Glomerular endothelial cell (primary cell): ENCODE data around the gene FOXA1. TPM values are rescaled to one million over a fixed set of nuclear protein-coding genes. Genes with fewer than 3 reads are reported as not detected.
"Not testable (repeated sequence)": the region's sequence is repeated elsewhere in the genome, so short reads cannot be mapped to it uniquely, and the experiment has no call there.

Experiments used
- DNase-seq: peaks from one replicate; pipeline ENCODE4 v3.0.0-alpha.2; 2011; ENCODE audit warnings: low read depth, low spot score; ENCODE audit errors: extremely low read depth
- total RNA-seq: library from RNA; depleted of rRNA; stranded (reverse); fragments of >200 nt; gene quantifications from 2 replicates; pipeline ENCODE4 v1.2.3, GENCODE V29; 2015

The FOXA1 gene
- total RNA-seq, 1 donor from 2014 or later: 3.3 TPM

DNA sequence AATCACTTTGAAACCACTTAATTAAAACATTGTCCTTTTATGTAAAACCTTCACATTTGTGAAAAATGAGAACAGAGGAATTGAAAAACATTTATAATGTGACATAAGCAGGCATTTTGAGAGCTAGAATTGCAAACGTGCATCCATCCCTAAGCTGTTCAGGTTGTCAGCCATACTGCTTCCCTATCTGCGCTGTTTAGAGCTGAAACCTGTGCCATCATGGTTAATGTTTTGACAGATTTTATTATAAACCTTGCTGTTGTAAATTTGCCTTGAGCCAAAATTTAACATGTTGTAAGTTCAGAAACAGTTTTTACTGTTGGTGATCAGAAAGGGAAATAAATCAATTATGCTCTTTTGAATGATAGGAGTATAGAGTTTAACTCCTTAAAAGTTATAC is 31.9 kb downstream of the FOXA1 start:
- DNase-seq: no peak

DNA sequence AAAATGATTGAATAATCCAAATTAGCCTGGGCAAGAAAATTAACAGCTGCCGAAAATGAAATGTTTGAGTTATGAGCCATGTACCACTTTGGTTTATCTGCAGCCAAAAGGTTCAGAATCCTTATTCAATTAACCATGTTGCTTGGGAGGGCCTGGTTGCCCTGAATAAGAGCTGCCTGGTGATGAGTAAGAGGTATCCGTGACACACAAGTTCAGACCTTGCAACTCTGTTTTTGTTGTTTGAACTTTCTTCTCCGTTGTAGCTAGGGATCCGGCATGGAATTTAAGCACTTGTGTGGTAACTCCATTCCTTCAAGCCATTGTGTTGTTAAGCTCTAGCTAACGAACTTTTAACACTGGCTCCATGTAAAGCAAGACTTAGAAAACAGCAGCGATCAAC is 35.7 kb downstream of the FOXA1 start:
- no peak for DNase-seq

DNA sequence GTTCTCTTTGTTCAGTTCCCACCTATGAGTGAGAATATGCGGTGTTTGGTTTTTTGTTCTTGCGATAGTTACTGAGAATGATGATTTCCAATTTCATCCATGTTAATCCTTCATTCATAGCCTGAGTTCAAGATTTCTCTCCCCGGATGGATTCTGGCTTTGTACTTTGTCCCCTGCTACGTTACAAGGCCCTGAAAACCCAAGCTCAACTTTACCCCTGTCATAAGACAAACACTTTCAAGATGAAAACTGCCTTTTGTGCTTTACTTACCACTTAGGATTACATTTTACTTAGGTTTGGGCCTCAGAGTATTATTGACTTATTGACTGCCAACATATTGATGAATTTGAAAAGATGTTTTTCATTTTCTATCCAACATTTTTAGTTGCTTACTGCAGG is 36.3 kb downstream of the FOXA1 start:
- DNase-seq: no peak

DNA sequence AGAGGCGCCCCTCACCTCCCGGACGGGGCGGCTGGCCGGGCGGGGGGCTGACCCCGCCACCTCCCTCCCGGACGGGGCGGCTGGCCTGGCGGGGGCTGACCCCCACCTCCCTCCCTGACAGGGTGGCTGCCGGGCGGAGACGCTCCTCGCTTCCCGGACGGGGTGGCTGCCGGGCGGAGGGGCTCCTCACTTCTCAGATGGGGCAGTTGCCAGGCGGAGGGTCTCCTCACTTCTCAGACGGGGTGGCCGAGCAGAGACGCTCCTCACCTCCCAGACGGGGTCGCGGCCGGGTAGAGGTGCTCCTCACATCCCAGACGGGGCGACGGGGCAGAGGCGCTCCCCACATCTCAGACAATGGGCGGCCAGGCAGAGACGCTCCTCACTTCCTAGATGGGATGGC is 39.5 kb downstream of the FOXA1 start:
- DNase-seq: not testable (repeated sequence)

DNA sequence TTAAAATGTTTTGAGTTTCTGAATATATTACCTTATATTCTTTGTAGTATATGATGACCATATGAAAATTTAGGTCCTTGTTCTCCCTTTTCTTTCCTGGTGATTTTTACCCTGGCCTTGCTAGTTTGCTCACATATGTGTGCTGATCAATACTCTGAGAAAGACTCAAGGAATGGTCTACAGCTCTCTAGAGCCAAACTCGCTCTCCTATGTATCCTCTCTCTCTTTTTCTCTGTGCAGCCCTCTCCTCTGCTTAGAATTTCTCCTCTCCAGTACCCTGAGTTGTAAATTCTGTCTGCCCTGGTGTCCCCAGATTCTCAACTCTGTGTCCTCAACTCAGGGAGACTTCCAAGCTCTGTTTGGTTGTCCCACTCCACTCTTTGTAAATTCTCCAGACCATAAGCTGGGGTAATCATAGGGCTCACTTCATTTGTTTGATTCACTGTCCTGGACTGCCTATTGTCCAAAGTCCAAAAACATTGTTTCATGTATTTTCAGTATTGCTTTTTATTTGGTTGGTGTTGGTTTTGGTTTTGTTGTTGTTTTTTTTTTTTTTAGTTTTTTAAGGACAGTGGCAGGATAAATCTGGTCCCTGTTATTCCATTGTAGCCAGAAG is 41.0 kb downstream of the FOXA1 start:
- no peak for DNase-seq

DNA sequence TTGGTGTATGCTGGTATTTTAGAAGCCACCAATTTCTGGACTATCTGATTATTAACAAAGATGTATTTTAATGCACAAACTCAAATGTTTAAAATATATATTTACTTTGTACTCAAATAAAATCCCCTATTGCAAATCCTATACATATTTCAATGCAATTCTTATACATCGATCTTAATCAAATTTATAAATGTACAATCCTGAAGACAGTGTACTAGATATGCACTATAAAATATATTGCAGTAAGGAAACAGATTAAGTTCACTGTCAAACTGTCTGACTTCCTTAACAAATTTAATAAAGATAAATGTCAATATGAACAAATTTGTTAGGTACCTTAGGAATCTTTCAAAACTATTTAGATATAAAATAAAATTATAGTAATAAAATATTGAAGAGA is 43.9 kb downstream of the FOXA1 start:
- no peak for DNase-seq

DNA sequence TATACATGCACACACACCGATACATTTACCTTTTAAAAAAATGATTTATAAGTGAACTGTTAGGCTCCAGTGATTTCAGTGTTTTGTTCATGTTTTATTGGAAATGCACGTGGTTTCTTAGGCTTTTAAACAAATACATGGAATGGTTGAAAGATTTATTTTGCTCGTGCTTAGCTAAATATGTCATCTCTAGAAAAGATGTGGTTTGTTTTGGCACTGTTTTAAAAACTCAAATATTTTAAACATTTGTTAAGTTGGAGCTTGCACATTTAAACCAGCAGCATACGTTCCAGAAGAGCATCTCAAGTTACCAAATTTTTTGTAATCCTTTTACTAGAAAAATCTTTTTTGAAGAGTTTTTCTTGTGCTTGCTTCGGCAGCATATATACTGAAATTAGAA is 44.5 kb downstream of the FOXA1 start:
- DNase-seq: no peak

DNA sequence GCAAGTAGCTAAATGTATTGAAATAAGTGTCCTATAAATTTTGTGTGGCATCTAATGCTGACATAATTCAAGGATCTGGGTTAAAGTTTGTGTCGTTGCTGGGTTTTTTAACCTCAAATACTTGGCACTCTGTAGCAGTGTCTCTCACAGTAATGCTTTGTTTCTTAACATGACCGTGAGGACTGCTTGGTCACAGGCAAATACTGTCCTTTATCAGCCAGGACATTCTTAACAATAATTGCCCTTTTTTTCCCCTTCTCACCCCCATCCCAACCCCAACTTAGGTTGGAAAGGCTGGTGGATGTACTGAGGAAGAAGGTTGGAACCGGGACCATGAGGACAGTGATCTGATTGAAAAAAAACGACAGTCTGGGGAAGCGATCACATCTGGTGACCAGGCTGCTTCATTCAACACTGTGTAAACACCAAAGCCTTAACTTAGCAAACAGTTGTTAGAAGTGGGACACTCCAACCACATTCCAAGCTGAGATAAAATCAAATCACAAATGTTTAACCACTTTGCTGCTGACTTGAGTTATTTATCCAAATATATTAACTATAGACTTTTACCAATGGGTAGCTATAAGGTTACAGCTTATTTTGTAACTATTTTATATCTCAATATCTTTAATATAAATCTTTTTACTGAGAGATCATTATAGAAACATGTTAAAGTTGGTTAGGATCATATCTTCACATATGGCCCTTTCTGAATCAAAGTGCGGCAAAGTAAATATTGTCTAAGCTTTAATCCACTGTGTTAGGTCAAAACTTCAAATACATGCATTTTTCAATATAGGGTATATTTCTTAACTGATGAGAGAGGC is 48.2 kb downstream of the FOXA1 start:
- DNase-seq: no peak

DNA sequence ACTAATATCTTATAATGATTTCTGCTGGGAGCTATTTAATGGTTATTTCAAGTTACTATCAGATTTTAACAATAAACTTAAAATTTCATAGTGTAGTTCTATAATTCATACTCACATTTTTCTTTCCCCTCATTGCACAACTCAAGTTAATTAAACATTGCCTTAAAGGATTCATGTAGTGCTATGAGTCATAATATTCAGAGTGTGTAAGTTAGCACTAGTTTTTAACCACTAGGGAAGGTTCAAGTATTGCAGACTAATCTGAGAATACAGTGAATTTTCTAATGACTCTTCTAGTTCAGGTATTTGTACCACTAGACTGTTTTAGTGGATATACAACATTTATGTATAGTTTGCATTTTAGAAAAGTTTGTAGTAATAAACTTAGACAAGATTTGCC is 49.9 kb downstream of the FOXA1 start:
- DNase-seq: no peak

DNA sequence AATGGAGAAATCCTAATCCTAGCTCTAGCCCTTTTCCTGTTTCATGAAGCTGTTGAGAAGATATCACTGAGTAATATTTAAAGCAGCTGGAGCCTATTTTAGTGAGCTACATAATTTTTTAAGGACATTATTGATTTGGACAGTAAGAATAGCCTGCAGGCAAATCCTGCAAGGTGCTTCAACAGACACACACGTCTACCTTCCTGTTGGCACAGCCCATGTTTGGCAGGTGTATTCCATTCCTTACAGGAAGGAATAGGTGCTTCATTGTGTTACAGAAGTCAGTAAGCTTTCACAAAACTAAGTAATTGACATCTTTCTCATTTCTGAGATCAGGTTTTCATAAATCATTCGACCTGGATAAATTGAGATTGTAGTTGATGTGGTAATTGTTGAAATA is 50.6 kb downstream of the FOXA1 start:
- DNase-seq: no peak

DNA sequence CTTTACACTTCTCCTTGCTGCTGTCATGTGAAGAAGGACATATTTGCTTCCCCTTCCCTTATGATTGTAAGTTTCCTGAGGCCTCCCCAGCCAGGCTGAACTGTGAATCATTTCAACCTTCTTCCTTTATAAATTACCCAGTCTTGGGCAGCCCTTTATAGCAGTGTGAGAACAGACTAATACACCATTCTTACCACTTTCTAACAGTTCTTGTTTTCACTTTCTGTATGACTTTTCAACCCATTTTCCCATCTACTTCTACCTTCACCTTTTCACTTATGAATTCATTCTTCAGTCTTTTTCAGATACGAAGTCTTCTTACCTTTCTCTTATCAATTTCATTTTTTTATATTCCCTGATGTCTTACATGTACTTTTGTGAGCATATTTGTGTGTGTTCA is 55.1 kb downstream of the FOXA1 start:
- DNase-seq: no peak

Other genes with a start within 250 kb of the FOXA1 start
- 0.06 and 0.10 TPM in 2 replicates for gene TTC6, start 380 bp upstream of the FOXA1 start, total RNA-seq